ENCODE measurements around the gene DNAJC2.

DNAJC2 gene

DNA sequence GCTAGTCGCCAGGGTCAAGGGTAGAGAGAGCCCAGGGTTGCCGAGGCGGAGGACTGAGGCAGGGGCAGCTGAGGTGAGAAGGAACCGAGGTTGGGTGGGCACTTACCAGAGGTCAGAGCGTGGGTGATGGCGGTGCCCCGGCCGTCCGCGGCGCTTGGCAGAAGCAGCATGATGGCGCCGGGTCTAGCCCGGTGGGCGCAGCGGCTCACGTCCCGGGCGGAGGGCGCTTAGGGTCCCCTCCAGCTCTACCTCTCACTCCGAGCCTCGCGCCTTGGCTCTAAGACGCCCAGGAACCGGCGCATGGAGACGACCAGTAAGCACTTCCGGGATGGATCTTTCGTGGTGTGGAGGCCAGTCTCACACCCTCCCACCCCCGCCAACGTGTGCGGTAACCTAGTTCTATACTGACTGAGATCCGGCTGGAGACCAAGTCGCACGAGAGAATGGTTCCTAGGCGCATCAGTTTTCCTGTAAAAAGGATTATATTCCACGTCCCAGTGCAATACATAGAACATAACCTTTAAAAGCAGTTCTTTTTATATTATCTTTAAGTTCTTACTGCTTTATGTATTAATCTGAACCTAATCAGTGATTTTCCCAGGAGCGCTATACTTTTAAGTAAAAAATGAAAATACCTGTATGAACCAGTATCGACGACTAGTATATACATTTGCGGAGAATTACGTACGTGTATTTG, at the start of gene DNAJC2:
DNAJC2 (minus strand) TSS at position 315 of the 697 bp plus-strand sequence; CDS start at position 170, 145 bp downstream.
- DNase-seq = peak; percentile 94 to 97 (median 95)

DNA sequence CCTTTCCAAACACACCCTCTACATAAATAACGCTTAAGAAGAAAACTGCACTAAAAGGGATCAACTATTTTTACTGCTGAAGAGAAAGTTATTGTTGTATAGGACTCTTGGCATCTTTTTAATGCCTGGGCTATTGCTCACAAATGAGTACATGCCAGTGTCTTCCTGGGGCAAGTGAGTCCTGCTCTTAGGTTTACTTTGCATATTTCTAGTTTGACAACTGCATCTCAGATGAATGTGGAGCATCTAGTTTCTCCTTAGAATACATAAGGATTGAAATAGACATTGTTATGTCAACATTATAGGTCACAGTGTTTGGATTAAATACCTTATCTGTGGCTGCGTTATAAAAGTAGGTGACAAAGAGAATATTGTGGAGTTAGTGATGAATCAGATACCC, 47.4 kb upstream of the DNAJC2 start:
- no peak for DNase-seq

GRCh38 chr7:103391150-103391549, 46.6 kb upstream of the DNAJC2 start:
- no peak for DNase-seq

GRCh38 chr7:103389263-103389662, 44.7 kb upstream of the DNAJC2 start:
- no peak for DNase-seq

GRCh38 chr7:103388469-103389140, 44.0 kb upstream of the DNAJC2 start:
- no peak for DNase-seq

DNA sequence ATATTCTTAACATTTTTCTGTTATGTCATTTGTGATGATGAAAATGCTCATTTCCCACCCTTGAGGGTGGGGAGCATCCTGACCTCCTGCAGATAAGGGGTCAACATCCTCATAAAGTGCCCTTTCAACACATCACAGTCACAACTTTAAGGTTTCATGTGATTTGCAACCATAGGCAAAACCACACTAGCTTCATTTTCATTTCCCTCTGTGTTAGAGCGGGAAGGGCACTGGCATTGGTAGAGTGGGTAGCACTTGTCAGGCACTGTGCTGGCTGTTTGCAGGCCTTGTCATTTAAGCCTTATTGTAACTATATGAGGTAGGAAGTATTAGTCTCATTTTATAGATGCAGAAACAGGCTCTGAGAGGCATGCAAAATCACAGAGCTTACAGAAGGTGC, 42.7 kb upstream of the DNAJC2 start:
- no peak for DNase-seq

- no peak for DNase-seq
Observed at GRCh38 chr7:103382032-103382402, 37.5 kb upstream of the DNAJC2 start.

DNA sequence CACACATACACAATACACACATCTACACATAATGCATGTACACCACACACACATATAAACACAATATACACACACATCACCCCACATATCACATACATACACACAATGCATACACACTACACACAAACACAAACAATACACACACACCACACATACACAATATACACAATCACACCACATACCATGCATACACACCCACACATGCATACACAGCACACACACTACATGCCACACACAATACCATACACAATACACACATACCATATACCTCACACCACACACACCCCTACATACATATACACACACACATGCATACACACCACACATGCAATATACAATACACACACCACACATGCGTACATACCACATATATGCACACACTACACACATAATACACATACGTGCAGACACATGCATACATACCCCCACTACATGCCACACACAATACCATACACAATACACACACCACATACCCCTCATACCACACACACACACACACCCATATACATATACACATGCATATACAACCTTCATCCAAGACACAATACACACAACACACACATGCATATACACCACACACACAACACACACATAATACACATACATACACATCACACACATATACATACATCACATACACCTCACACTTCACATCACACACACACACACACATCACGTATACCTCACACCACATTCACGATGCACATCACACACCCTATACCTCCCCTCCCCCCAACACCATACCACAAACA, 36.9 kb upstream of the DNAJC2 start:
- no peak for DNase-seq

- DNase-seq = no peak
Observed at GRCh38 chr7:103380395-103381191, 36.0 kb upstream of the DNAJC2 start.

GRCh38 chr7:103379270-103379975, 34.9 kb upstream of the DNAJC2 start:
- DNase-seq = no peak

DNA sequence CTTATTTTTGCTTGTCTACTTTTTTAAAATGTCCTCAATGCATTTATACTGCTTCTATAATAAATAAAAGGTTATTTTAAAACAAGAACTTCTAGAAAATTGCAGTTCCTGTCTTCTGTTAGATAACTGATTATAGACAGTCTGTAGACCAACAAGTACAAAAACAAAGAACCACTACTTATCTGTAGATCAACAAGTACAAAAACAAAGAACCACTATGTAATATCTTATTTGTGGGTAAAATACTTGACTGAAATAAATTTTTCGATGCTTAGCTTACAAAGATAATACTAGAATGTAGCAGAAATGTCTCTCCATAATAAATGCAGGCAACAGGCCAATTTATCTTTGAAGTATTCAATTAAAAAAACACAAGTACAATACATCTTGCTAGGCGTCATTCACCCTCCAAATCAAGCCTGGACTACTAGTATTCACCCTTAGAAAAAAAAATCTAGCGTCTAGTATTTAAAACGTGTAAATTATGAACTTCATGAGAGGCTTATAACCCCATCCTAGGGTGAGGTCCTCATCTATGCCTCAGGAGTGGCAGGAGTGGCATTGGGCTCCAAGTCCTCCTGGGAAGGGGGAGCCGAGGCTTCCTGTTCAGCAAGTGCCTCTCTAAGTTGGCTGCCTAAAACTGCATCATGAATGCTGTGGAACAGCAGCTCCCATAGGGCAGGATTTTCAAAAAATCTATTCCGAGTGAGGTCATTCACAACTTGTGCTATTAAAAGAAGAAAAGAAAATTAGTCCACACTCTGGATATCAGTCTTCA, 29.5 kb upstream of the DNAJC2 start:
- no peak for DNase-seq

DNA sequence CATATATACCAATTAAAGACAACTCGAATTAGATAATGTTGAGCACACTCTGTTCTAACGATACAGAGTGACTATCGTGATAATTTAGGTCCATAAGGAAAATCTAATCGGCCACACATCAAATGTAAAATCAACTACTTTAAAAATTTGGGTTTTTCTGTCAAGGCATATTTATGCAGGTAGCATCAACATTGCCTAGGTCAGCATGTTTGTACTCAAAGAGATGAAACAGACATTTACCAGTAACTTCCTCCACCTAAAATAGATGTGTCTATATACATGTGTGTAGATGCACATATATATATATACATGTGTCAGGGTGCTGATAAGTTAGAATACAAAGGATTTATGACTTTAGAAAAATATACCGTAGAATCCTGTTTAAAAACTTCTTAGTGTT, 24.9 kb upstream of the DNAJC2 start:
- no peak for DNase-seq

DNA sequence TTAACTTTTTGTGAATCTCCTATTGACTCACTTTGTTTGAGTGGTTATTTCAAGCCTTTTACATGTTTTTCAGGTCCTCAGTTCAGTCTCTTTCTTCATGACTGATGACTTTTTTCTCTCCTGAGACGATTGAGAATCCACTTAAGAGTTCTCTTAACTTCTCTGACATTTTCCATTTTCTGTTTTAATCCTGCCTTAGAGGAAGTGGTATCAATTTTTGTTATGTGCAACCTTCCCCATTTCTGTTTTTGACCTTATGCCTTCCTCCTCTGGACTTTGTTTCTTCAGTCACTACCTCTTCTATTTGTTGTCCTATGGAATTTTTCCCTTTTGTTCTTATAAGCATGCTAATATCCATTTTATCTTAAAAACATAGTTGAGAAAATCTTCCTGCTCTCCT, 5.2 kb upstream of the DNAJC2 start:
- DNase-seq = no peak

DNA sequence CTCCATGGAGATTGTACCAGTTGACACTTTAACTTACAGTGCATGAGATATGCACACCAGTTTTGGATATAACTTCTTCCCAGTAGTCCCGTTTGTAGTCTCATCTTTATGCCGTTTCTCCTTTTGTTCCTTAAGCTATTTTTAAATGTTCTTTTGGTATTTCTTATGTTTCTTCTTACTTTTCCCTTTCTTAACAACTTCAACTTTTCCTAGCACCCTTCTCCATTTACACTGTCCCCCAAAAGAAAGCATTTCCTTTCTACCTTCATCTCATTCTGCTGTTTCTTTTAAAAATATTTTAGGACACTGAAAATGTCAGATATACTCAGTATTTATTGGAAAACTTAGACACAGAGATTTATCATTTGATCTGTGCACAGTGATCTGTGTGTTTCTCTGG, 4.4 kb upstream of the DNAJC2 start:
- DNase-seq = no peak

DNA sequence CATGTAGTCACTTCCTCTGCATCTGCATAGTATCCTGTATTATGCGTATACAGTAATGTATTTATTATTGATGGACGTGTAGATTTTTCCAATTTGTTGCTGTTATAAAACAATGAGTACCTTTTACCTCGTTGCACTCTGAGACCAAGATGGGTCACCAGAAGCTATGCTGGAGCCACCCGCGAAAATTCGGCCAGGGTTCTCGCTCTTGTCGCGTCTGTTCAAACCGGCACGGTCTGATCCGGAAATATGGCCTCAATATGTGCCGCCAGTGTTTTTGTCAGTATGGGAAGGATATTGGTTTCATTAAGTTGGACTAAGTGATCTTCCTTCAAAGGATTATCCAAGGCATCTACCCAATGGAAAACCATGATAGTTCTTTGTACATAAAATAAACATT, 3.9 kb upstream of the DNAJC2 start:
- DNase-seq = no peak

GRCh38 chr7:103347507-103348267, 3.1 kb upstream of the DNAJC2 start, which contains the start of gene PSMC2:
Gene PSMC2, plus strand, starts transcription at chr7:103347643. Its CDS starts 69 bp downstream, at chr7:103347712.
- peak; percentile 89 to 97 (median 92) for DNase-seq

- no peak for DNase-seq
Observed at GRCh38 chr7:103346396-103346795, 1.8 kb upstream of the DNAJC2 start.

GRCh38 chr7:103343758-103344452, 662 bp downstream of the DNAJC2 start:
- peak in 2 of 3 experiments; percentile 50 to 76 for DNase-seq

DNA sequence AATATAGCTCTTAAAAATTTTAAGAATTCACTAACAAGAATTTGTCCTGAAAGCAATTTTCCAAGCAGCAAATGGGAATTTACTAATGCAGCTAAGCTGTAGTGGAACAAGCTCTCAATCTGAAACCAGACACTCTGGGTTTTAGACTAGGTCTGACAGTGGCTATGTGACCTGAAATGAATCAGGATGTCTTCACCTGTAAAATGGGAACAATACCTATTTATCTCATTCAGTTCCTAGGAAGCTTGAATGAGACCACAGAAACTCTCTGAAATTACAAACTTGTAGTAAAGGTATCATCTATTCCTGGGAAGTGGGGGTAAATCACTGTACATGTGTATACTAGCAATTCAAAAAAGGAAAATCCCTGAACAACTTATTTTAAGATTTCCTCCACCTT, 1.2 kb downstream of the DNAJC2 start:
- DNase-seq = no peak

GRCh38 chr7:103341466-103341865, 3.1 kb downstream of the DNAJC2 start:
- DNase-seq = no peak
